ENCODE measurements around the gene FBXL15. TPM values are rescaled to one million over a fixed set of nuclear protein-coding genes. Genes with fewer than 3 reads are reported as not detected.

Gene FBXL15
- total and polyA plus RNA-seq, 2 of the 13 experiments (the other 11 are each of a cell fraction or from before 2014, with no cell fraction given), result 4.3 to 8.3 TPM

GRCh38 chr10:102394079-102394800, 26.4 kb upstream of the FBXL15 start (continued):
- TF ChIP-seq AFF4 (CRISPR knock-in tag; IDR thresholded peaks at IDR 0.05) (no peak), ZNF607 (CRISPR knock-in tag; IDR thresholded peaks at IDR 0.05; ENCODE audit: borderline replicate concordance) (0 out of 2 replicates have a peak, but pooled peaks have one; percentile 75), SP2 (CRISPR knock-in tag; IDR thresholded peaks at IDR 0.05) (peak; percentile 67), THAP7 (CRISPR knock-in tag; IDR thresholded peaks at IDR 0.05) (0 out of 2 replicates have a peak, but pooled peaks have one; percentile 41), BCL3 (CRISPR knock-in tag; IDR thresholded peaks at IDR 0.05) (peak; percentile 96), MEF2D (CRISPR knock-in tag; IDR thresholded peaks at IDR 0.05) (peak; percentile 34; the same call in 1 of the 2 replicates), ZMAT5 (CRISPR knock-in tag; IDR thresholded peaks at IDR 0.05; ENCODE audit: borderline replicate concordance, low read depth) (no peak), YEATS4 (CRISPR knock-in tag; IDR thresholded peaks at IDR 0.05; ENCODE audit: borderline replicate concordance) (peak; percentile 89), ZNF564 (CRISPR knock-in tag; IDR thresholded peaks at IDR 0.05) (no peak; the same call in 1 of the 2 replicates), POLR2G (IDR thresholded peaks at IDR 0.05; ENCODE audit: low read depth, low read length) (peak; percentile 60), TOE1 (CRISPR knock-in tag; IDR thresholded peaks at IDR 0.05) (0 out of 2 replicates have a peak, but pooled peaks have one; percentile 36), ZNF777 (CRISPR knock-in tag; IDR thresholded peaks at IDR 0.05) (peak; percentile 92), RXRA (CRISPR knock-in tag; IDR thresholded peaks at IDR 0.05) (peak; percentile 62), POGK (CRISPR knock-in tag; conservative IDR thresholded peaks at IDR 0.05) (0 out of 2 replicates have a peak, but pooled peaks have one; percentile 64), ADNP (CRISPR knock-in tag; IDR thresholded peaks at IDR 0.05) (no peak), JDP2 (CRISPR knock-in tag; IDR thresholded peaks at IDR 0.05; ENCODE audit: borderline replicate concordance) (no peak), ZNF724P (CRISPR knock-in tag; IDR thresholded peaks at IDR 0.05; ENCODE audit: borderline replicate concordance) (0 out of 2 replicates have a peak, but pooled peaks have one; percentile 50), ZNF17 (CRISPR knock-in tag; IDR thresholded peaks at IDR 0.05) (0 out of 2 replicates have a peak, but pooled peaks have one; percentile 55), TBP (CRISPR knock-in tag; IDR thresholded peaks at IDR 0.05) (no peak), ZNF234 (CRISPR knock-in tag; conservative IDR thresholded peaks at IDR 0.05) (no peak), SMAD1 (CRISPR knock-in tag; IDR thresholded peaks at IDR 0.05; ENCODE audit: borderline replicate concordance, low read depth) (no peak), ZNF484 (CRISPR knock-in tag; IDR thresholded peaks at IDR 0.05; ENCODE audit: borderline replicate concordance, low read depth) (no peak)

Data from HepG2 (cell line).